ENCODE results near the gene ADGRA1. TPM values are rescaled to one million over a fixed set of nuclear protein-coding genes. Genes with fewer than 3 reads are reported as not detected.

Gene ADGRA1
- total and polyA plus RNA-seq, 2 donors (not counting 3 experiments of a cell fraction or from before 2014, with no cell fraction given): not detected

- POLR2A ChIA-PET: no interaction called here
- Histone ChIP-seq H3K27ac (ENCODE audit: insufficient read depth, low read depth, low read length) (no peak overlapping the region), H3K4me1 (ENCODE audit: control insufficient read depth, extremely low read depth, insufficient read depth, low read length) (no peaks in the 10 kb centered on the region), H3K27me3 (ENCODE audit: control insufficient read depth in 2 of 2, insufficient read depth in 2 of 2, low read length in 2 of 2) (no peaks in the 10 kb centered on the region), H3K79me2 (ENCODE audit: control insufficient read depth, insufficient read depth, low read length) (no peaks in the 10 kb centered on the region), H3K4me3 (replicated peaks in 1 of 3; ENCODE audit: insufficient read depth in 1 of 3, low read depth in 1 of 3, low read length in 3 of 3) (no peak overlapping the region), H2AFZ (ENCODE audit: low read depth, low read length) (no peak overlapping the region), H3K4me2 (ENCODE audit: insufficient read depth, low read length) (no peak overlapping the region), H3K36me3 (ENCODE audit: control insufficient read depth in 2 of 2, extremely low read depth in 1 of 2, insufficient read depth in 2 of 2, low read length in 2 of 2) (no peaks in the 10 kb centered on the region), H3K9me3 (replicated peaks; ENCODE audit: control insufficient read depth, insufficient read depth, low read length) (no peaks in the 10 kb centered on the region), H3K9me1 (replicated peaks; ENCODE audit: control insufficient read depth, extremely low read depth, insufficient read depth, low read length) (no peaks in the 10 kb centered on the region), H4K20me1 (replicated peaks; ENCODE audit: control insufficient read depth, extremely low read depth, insufficient read depth, low read length) (no peaks in the 10 kb centered on the region), H3K9ac (replicated peaks; ENCODE audit: extremely low read depth, insufficient read depth, low read length) (no peak overlapping the region)
- no peak for DNase-seq (ENCODE audit: low read depth, low spot score)
- BruUV-seq (replicated peaks): no TSS peak
- CTCF ChIA-PET: interaction anchor here (2.0 kb wide), 1 partner anchor 9 kb away, joined by 5 read pairs; no protein-coding TSS in a partner anchor
- dilution Hi-C loops (cut with MboI; ENCODE audit: extremely low pct_ligation_motif_present, low sequenced_read_pairs): no loop called here
- intact Hi-C loops (cut with micrococcal nuclease): no loop called here
- no peak for FAIRE-seq
- TF ChIP-seq POLR2A (IDR thresholded peaks at IDR 0.05; ENCODE audit: low read depth, low read length): no peak
- no peak for TF ChIP-seq POLR2AphosphoS5 (IDR thresholded peaks at IDR 0.05; ENCODE audit: insufficient read depth, low read depth, low read length)
- TF ChIP-seq, protein P1, sequence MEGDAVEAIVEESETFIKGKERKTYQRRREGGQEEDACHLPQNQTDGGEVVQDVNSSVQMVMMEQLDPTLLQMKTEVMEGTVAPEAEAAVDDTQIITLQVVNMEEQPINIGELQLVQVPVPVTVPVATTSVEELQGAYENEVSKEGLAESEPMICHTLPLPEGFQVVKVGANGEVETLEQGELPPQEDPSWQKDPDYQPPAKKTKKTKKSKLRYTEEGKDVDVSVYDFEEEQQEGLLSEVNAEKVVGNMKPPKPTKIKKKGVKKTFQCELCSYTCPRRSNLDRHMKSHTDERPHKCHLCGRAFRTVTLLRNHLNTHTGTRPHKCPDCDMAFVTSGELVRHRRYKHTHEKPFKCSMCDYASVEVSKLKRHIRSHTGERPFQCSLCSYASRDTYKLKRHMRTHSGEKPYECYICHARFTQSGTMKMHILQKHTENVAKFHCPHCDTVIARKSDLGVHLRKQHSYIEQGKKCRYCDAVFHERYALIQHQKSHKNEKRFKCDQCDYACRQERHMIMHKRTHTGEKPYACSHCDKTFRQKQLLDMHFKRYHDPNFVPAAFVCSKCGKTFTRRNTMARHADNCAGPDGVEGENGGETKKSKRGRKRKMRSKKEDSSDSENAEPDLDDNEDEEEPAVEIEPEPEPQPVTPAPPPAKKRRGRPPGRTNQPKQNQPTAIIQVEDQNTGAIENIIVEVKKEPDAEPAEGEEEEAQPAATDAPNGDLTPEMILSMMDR (IDR thresholded peaks at IDR 0.05; ENCODE audit: extremely low read depth in 1 of 2, insufficient read depth in 1 of 2, low read depth in 1 of 2, low read length in 2 of 2): no peak
- TF ChIP-seq EZH2 (IDR thresholded peaks at IDR 0.05; ENCODE audit: borderline replicate concordance, low read depth, low read length, severe bottlenecking): no peak
- TF ChIP-seq GATA2 (IDR thresholded peaks at IDR 0.05; ENCODE audit: insufficient read depth, insufficient read length, low read depth, low read length): no peak
- no peak for TF ChIP-seq JUN (IDR thresholded peaks at IDR 0.05; ENCODE audit: borderline replicate concordance, insufficient read depth, insufficient read length, low read depth)
- no peak for TF ChIP-seq MYC (IDR thresholded peaks at IDR 0.05; ENCODE audit: low read depth, low read length)
- TF ChIP-seq FOS (IDR thresholded peaks at IDR 0.05; ENCODE audit: borderline replicate concordance, insufficient read depth, low read length): no peak
- no peak for TF ChIP-seq MAX (IDR thresholded peaks at IDR 0.05; ENCODE audit: insufficient read depth, insufficient read length)
Observed at GRCh38 chr10:133133471-133134231, 45.9 kb downstream of the ADGRA1 start.
